HuH-7 (cell line): ENCODE data around the gene SMIM3.
A peak's percentile ranks its signal among the peaks of the same experiment; 100 is the strongest.
"Not testable (repeated sequence)": the region's sequence is repeated elsewhere in the genome, so short reads cannot be mapped to it uniquely, and the experiment has no call there.

ENCODE experiments used
- DNase-seq: peaks from one replicate; pipeline ENCODE4 v3.0.0; 2011; ENCODE audit warnings: low spot score

SMIM3 gene

DNA sequence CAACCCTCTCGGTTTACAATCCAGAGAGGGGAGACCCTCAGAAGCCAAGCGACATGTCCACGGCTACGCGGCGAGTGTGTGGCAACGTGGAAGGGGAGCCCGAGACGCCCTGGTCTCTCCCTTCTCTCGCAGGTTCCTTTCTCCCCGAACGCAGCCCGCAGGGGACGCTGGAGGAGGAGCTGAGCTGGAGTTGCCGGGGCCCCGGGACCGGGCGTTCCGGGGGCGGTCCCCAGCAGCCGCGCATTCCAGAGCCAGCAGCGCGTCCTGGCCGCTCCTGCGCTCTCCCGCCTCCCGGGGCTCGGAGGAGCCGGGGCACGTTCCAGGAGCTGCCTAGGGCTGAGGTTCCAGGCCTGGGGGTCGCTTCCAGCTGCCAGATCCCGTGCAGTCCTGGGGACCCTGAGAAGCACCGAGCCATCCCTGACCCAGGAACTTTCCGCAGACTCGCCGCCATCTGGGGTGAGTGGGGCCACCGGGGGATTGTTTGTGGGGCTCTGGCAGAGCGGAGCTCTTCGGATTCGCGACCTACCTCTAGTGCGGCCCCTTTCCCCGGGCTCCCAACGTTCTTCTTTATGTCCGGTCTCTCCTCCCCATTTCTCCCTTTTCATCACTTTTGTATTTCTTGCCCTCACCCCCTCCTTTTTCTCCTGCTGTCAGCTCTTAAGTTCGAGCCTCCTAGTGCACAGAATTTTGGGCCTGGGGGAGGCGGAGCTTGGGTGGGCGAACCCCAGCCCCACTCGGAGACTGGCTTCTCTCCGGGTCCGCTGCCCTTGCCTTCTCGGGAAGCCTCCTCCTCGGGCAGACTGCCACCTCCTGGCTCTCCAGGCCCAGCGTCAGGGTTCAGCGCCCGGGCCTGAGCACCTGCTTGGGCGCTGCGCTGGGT lies at the start of gene SMIM3:
TSS of gene SMIM3 (plus strand) at position 241 of the 880 bp plus-strand sequence. CDS start 16,684 bp downstream, outside the sequence.
- DNase-seq, result peak; percentile 69

DNA sequence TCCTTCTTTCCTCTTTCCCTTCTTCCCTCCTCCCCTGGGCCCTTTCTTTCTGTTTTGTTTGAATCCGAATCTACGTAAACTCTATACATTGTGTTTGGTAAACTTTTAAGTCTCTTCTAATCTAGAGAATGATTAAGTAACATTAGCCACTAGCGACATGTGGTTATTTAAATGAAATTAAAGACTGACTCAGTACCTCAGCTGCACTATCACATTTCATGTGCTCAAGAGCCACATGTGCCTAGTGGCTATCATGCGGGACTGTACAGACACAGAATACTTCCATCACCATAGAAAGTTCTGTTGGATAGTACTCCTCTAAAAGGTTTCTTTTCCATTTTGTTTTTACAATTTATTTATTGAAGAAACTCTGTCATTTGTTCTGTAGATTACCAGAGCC lies 48.7 kb upstream of the SMIM3 start:
- no peak for DNase-seq

GRCh38 chr5:150731669-150732242 lies 46.8 kb upstream of the SMIM3 start:
- DNase-seq, result no peak

- no peak for DNase-seq
Observed at GRCh38 chr5:150734579-150735384, 43.8 kb upstream of the SMIM3 start.

GRCh38 chr5:150738862-150739261 lies 39.7 kb upstream of the SMIM3 start:
- no peak for DNase-seq

- no peak for DNase-seq
Observed at GRCh38 chr5:150740992-150741391, 37.6 kb upstream of the SMIM3 start.

GRCh38 chr5:150742455-150743141 lies 36.0 kb upstream of the SMIM3 start:
- not testable (repeated sequence) for DNase-seq

GRCh38 chr5:150743142-150743488 lies 35.4 kb upstream of the SMIM3 start:
- DNase-seq, result not testable (repeated sequence)

- no peak for DNase-seq
Observed at GRCh38 chr5:150750469-150750868, 28.1 kb upstream of the SMIM3 start.

DNA sequence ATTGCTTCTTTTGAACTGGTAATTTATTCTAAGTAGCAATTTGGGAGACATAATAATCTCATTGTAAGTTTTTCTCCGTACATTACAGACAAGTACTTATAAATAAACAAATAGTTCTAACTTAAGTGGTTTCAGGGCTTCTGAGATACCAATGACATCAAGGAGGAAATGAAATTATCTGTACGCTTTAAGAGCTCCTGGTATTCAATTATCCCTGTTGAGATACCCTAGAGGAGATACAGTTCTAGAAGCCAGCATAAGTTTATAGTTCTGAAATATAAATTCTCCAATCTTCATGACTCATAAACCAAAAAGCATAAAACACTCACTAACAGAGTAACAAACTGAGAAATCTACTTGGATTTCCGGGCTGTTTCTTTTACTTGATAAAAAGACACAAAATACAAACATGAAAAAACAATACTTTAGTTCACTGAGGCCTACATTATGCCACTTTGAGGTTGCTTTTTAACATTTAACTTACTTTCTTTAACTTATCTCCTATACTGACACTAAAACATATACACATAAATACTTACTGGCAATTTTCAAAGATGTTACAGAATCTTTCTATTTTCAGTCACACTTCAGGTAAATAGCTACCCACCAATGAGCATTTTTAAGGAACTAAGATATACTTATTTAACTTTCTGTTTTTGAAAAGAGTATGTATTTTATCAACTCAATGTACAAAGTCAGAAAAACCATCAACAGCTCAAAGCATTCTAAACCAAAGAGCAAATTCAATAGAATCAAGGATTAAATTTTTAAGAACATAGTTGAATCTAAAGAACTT lies 27.3 kb upstream of the SMIM3 start:
- no peak for DNase-seq

- DNase-seq, result no peak
Observed at GRCh38 chr5:150753463-150753862, 25.1 kb upstream of the SMIM3 start.

DNA sequence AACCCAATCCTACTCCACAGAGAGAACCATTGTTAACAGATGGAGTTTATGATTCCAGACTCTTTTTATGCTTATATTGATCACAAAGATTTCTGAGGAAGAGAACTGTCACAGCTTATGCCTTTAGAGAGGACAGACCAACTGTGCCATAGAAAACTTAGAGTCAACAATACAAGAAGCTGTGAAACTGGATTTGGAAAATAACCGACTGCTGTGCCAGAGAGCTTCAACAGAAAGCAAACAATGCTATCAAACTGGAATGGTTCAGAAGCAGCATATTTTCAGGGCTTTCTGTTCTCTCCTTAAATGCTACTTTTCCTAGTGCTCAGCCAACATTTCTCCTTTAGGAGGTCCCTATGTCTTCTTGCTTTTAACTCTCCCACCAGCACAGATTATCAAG lies 24.7 kb upstream of the SMIM3 start:
- no peak for DNase-seq

DNA sequence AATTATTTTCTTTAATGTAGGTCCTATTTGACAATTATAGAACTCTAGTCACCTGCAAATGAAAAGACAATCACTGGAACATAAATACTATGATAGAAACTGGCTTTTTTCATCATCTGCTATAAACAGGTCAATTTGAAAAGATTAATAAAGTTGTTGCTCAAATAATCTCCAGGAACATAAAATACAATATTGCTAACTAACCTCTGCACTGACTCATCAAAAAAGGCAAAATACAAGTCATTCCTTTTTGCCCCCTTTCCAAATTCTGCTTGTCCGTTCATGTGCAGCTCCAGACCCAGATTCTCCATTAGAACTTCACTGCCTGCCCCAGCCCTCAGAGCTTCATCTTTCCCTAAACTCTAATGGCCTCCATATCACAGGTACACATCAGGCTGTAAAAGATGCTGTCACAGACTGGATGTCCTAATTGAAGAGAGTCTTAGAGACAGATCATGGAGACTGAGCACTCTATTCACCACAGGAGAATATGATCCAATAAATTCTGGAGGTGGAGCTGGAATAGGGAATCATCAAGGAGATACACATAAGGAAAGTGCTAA lies 21.4 kb upstream of the SMIM3 start:
- no peak for DNase-seq

DNA sequence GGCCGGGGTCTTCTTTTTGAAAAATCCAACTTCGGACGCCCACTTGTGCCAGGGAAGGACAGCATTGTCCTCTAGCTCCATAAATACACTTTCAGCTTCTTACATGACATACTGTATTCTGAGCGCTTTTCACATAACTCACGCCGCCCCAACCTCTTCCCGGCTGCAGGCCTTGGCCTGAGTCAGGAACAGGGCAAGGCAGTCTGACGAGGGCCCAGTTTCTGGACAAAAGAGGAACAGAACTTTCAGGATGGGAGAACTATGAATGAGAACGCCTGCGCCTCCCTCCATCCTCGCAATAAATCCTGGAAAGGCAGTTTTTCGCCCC lies 20.4 kb upstream of the SMIM3 start:
- DNase-seq, result no peak

DNA sequence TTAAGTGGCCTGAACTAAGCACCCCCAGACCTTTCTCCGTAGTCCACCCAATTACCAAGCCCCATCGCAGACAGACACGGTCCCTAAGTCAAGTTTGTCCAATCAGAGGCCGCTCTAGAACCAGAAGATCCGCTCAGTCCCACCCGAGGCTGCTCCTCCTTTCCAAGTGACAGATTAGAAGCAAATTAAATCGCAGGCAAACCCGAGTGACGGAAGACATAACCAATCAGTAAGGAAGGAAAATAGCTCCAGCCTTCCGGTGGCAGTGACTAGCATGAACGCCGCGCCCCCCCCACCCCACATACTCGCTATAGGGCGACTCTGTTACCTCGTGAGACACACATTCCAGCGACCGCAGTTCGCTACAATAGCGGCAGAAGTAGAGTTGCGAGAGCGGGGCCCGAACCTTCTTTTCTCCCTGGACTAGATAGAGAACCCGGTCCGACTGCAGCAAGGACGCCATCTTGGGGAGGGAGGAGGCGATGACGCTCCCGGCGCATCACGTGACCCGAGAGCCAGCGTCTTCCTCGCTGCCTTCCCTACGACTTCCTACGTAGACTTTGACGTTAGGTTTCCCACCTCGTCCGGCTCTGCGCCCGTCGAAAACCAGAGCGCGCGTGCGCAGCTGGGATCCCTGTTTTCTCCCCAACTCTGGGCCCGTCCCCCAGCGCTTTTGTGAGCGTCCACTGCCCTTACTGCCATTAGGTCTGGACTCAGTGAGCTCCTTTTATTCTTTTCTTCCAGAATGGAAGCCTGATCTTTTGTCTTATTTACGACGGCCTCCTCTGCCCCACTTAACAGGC lies 19.8 kb upstream of the SMIM3 start, which contains the start of gene DCTN4:
TSS of gene DCTN4 (minus strand) at position 487 of the 803 bp plus-strand sequence. CDS start at position 463, 24 bp downstream.
- peak; percentile 84 for DNase-seq

DNA sequence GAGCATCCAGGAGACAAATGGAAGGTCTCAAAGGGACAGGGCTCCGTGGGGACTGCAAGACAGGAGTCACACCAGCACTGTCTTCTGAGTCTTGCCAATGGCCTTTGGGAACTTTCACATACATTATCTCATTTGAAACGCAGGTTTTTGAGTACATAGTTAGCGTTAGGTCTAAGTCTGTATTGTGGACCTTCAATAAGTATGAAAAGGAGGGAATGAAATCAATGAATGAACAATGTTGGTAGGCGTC lies 19.3 kb upstream of the SMIM3 start:
- no peak for DNase-seq

DNA sequence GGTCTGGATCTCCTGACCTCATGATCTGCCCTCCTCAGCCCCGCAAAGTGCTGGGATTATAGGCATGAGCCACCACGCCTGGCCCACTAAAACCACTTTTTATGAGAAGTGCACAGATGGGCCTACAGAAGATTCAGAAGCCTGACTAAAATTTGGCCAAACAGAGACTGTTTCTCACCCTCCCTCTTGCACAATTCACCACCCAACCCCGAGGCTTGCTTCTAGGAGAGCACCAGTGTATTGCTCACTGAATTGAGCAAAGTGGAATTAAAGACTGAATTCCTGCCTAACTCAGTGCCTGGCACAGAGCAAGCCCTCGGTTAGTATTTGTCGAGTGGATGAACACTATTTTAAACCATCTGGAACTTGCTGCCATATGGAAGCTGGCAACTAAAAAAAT lies 16.3 kb upstream of the SMIM3 start:
- DNase-seq, result no peak

DNA sequence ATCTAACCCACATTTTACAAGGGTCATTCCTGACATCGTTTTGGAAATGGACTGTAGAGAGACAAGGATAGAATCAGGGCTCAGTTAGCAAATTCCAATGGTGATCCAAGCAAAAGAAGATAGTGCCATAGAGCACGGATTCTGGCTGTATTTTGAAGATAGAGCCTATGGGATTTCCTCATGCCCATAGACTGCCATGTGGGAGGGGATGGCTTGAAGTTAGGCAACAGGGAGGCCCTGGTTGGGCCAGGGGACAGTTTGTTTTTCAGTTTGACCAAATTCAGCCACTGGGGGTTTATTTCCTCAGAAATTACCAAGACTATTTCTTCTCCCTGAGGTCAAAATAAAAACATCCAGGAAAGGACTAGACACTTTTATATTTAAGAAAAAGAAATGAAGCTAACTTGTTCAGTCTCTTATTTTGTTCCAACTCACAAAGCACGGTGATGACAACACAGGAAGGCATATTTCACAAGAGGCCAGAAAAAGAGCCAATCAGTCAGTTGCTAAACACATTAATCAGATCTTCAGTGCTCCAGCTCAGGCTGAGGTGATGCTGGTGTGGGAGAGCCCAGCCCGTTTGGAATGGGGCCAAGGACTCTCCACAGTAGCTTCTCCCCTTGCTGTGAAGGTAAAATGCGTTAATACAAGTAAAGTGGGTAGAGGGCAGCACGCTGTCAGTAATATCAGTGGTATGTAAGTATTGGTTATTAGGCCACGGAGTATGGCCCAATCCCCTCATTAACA lies 15.4 kb upstream of the SMIM3 start:
- DNase-seq, result peak; percentile 30

GRCh38 chr5:150764530-150764929 lies 14.0 kb upstream of the SMIM3 start:
- DNase-seq, result no peak
